ENCODE results near the gene ZNF562. TPM values are rescaled to one million over a fixed set of nuclear protein-coding genes. Genes with fewer than 3 reads are reported as not detected.

Gene ZNF562
- total and polyA plus RNA-seq, 8 donors = 3.9 to 22.4 (median 12.3) TPM

- FAIRE-seq = no peak
- WGBS, 2 donors = 1 to 2% methylated on average over 33 of the region's 33 CpGs
- H3K27me3 ChIP-seq = no peaks in the 10 kb centered on the region
- peak within 1 kb of the TSS; percentile 43 to 92 (median 84) for H3K4me3 ChIP-seq
- no peak for TF ChIP-seq CTCF (IDR thresholded peaks at IDR 0.05)
- DNase-seq = peak; percentile 75 to 91 (median 84)
- peaks cover 8 to 30% (median 23%) of the 10 kb centered on the region in 3 donors for H3K36me3 ChIP-seq
- ATAC-seq = peak; percentile 93 to 96 (median 95)
- H3K9me3 ChIP-seq = no peaks in the 10 kb centered on the region
- intact Hi-C loops (cut with DNase I) = no loop called here
- H3K4me1 ChIP-seq = peaks cover 5 to 13% (median 5%) of the 10 kb centered on the region in 3 donors
- peak within 1 kb of the TSS; percentile 86 to 97 (median 90) for H3K27ac ChIP-seq
These were observed 53.5 kb downstream of the ZNF562 start, which contains the start of gene ZNF561 for GRCh38 chr19:9621156-9622037. Gene ZNF561, minus strand, starts transcription at chr19:9621232. Its CDS starts 1,776 bp downstream, at chr19:9619456.

GRCh38 chr19:9620842-9621155 is 54.1 kb downstream of the ZNF562 start:
- Histone ChIP-seq H3K36me3 (peaks cover 8 to 36% (median 28%) of the 10 kb centered on the region in 3 donors), H3K4me1 (peaks cover 5 to 13% (median 5%) of the 10 kb centered on the region in 3 donors), H3K27ac (peak overlapping the region; percentile 86 to 97 (median 90)), H3K9me3 (no peaks in the 10 kb centered on the region), H3K4me3 (peak overlapping the region; percentile 43 to 92 (median 84)), H3K27me3 (no peaks in the 10 kb centered on the region)
- no peak for DNase-seq
- intact Hi-C loops (cut with DNase I) = no loop called here
- no peak for TF ChIP-seq CTCF (IDR thresholded peaks at IDR 0.05)
- ATAC-seq = peak in 3 of 4 donors; percentile 53 to 66 (median 66)
- no peak for FAIRE-seq
- WGBS, 2 donors = 0 to 1% methylated on average over 16 of the region's 16 CpGs

- no peak for DNase-seq
- peaks cover 5 to 6% (median 5%) of the 10 kb centered on the region in 3 donors for H3K4me1 ChIP-seq
- H3K9me3 ChIP-seq = no peaks in the 10 kb centered on the region
- no peak for ATAC-seq
- H3K27ac ChIP-seq = no peak overlapping the region
- H3K4me3 ChIP-seq = no peak overlapping the region
- intact Hi-C loops (cut with DNase I) = no loop called here
- no peaks in the 10 kb centered on the region for H3K27me3 ChIP-seq
- no peak for TF ChIP-seq CTCF (IDR thresholded peaks at IDR 0.05)
- FAIRE-seq = no peak
- peaks cover 43 to 86% (median 67%) of the 10 kb centered on the region in 3 donors for H3K36me3 ChIP-seq
These were observed 59.1 kb downstream of the ZNF562 start for GRCh38 chr19:9615844-9616243.

GRCh38 chr19:9610484-9611113 is 64.3 kb downstream of the ZNF562 start:
- Histone ChIP-seq H3K4me1 (no peaks in the 10 kb centered on the region), H3K9me3 (no peaks in the 10 kb centered on the region), H3K27ac (no peak overlapping the region), H3K36me3 (peaks cover 37 to 72% (median 47%) of the 10 kb centered on the region in 3 donors), H3K4me3 (no peak overlapping the region), H3K27me3 (no peaks in the 10 kb centered on the region)
- no peak for FAIRE-seq
- ATAC-seq = no peak
- 97 to 100% methylated on average over 2 of the region's 2 CpGs for WGBS, 2 donors
- TF ChIP-seq CTCF (IDR thresholded peaks at IDR 0.05) = no peak
- intact Hi-C loops (cut with DNase I) = no loop called here
- DNase-seq = no peak

All from pancreas (tissue), 10 donors.